GM23248 (cell line): ENCODE results near the gene WNT8A. TPM values are rescaled to one million over a fixed set of nuclear protein-coding genes. Genes with fewer than 3 reads are reported as not detected.

Experiments used
- DNase-seq: peaks from one replicate; pipeline ENCODE4 v3.0.0-alpha.2; 2015
- H2AFZ ChIP-seq: fragments of 200-600 bp; sonication (generic); 2 replicates; pipeline ENCODE4 v1.6.1; 2016; ENCODE audit warnings: antibody characterized with exemption
- H3F3A ChIP-seq: fragments of 200-600 bp; sonication (generic); 2 replicates; pipeline ENCODE4 v1.6.1; 2016; ENCODE audit warnings: mild to moderate bottlenecking, antibody characterized with exemption, mixed run types; ENCODE audit not compliant: insufficient read depth
- H3K27ac ChIP-seq: fragments of 200-600 bp; sonication (generic); 2 replicates; pipeline ENCODE4 v1.5.1; 2016; ENCODE audit warnings: mild to moderate bottlenecking
- H3K27me3 ChIP-seq: fragments of 200-600 bp; sonication (generic); replicated peaks from 2 replicates; pipeline ENCODE4 v1.6.1; 2016; ENCODE audit warnings: mild to moderate bottlenecking; ENCODE audit not compliant: insufficient read depth
- H3K36me3 ChIP-seq: fragments of 200-600 bp; sonication (generic); 2 replicates; pipeline ENCODE4 v1.6.1; 2016; ENCODE audit warnings: low read depth, mild to moderate bottlenecking
- H3K4me1 ChIP-seq: fragments of 200-600 bp; sonication (generic); 2 replicates; pipeline ENCODE4 v1.6.1; 2016; ENCODE audit warnings: mild to moderate bottlenecking; ENCODE audit not compliant: insufficient read depth
- H3K4me2 ChIP-seq: fragments of 200-600 bp; sonication (generic); one replicate; pipeline ENCODE4 v1.6.1; 2016; ENCODE audit warnings: mild to moderate bottlenecking; ENCODE audit not compliant: unreplicated experiment
- H3K4me3 ChIP-seq: fragments of 200-600 bp; sonication (generic); 2 replicates; pipeline ENCODE4 v1.5.1; 2016; ENCODE audit warnings: mild to moderate bottlenecking
- H3K79me2 ChIP-seq: fragments of 200-600 bp; sonication (generic); 2 replicates; pipeline ENCODE4 v1.6.1; 2016; ENCODE audit warnings: mild to moderate bottlenecking; ENCODE audit not compliant: insufficient read depth
- H3K9ac ChIP-seq: fragments of 200-600 bp; sonication (generic); 2 replicates; pipeline ENCODE4 v1.6.1; 2016; ENCODE audit warnings: mild to moderate bottlenecking
- H3K9me2 ChIP-seq: fragments of 200-600 bp; sonication (generic); 2 replicates; pipeline ENCODE4 v1.6.1; 2016; ENCODE audit warnings: mixed run types, mild to moderate bottlenecking, moderate library complexity; ENCODE audit not compliant: insufficient read depth
- H3K9me3 ChIP-seq: fragments of 200-600 bp; sonication (generic); one replicate; pipeline ENCODE4 v1.6.1; 2017; ENCODE audit warnings: low read depth
- H4K20me1 ChIP-seq: fragments of 200-600 bp; sonication (generic); 2 replicates; pipeline ENCODE4 v1.6.0; 2016; ENCODE audit not compliant: insufficient read depth
- EZH2 ChIP-seq: fragments of 200-600 bp; sonication (generic); IDR thresholded peaks from 2 replicates; pipeline ENCODE4 v1.6.1; 2018; ENCODE audit warnings: antibody characterized with exemption, mild to moderate bottlenecking; ENCODE audit not compliant: insufficient read depth, poor library complexity, severe bottlenecking
- EZH2phosphoT487 ChIP-seq: fragments of 200-600 bp; sonication (generic); IDR thresholded peaks from 2 replicates; pipeline ENCODE4 v1.6.1; 2018; ENCODE audit warnings: antibody characterized with exemption, moderate library complexity, mild to moderate bottlenecking, low read depth; ENCODE audit not compliant: insufficient read depth
- WGBS, 2 experiments: methylation state at CpG; one replicate each; pipeline ENCODE4 v1.1.6; 2015 to 2017; ENCODE audit warnings: low lambda C conversion rate in 2 of 2, low coverage in 1 of 2; ENCODE audit errors: missing lambda C conversion rate in 2 of 2; 5-methylcytosine and 5-hydroxymethylcytosine counted together
- in situ Hi-C: fragments of 300-500 bp; cut with MboI; formaldehyde crosslinking; loops from 2 replicates; pipeline ENCODE4 v1.15.0; 2020
- polyA plus RNA-seq: library from polyadenylated mRNA; unstranded; fragments of >200 nt; fragmentation: Nextera tagmentation; extraction: Ambion mirVana; gene quantifications from 2 replicates; pipeline ENCODE4 v1.2.1, GENCODE V29; 2016
- total RNA-seq: library from RNA; depleted of rRNA; stranded (reverse); fragments of >200 nt; shearing (Covaris generic); gene quantifications from 2 replicates; pipeline ENCODE4 v1.2.3, GENCODE V29; 2014

Gene WNT8A
- total and polyA plus RNA-seq, 2 experiments from 2014 or later: not detected

DNA sequence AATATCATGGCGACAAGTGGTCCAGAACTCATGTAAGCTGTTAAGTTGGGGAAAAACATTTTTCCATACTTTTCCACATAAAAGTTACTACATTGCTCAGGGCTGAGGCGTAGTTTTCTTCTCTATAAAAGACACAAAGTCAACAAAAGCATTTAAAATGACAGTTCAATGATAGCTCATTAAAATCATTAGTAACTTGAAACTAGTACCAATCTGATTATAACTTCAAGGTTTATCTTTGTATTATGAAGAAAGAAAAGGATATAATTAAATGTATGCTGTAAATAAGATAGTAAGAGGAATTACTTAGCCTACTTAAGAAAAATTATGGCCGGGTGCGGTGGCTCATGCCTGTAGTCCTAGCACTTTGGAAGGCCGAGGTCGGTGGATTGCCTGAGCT is 45.5 kb downstream of the WNT8A start:
- no peaks in the 10 kb centered on the region for H3K9me2 ChIP-seq
- no peaks in the 10 kb centered on the region for H3F3A ChIP-seq
- in situ Hi-C loops: no loop called here
- no peaks in the 10 kb centered on the region for H3K27me3 ChIP-seq
- no peak overlapping the region for H3K27ac ChIP-seq
- no peaks in the 10 kb centered on the region for H4K20me1 ChIP-seq
- H3K4me1 ChIP-seq: no peaks in the 10 kb centered on the region
- H3K9ac ChIP-seq: no peak overlapping the region
- H3K9me3 ChIP-seq: no peaks in the 10 kb centered on the region
- 89 to 90% methylated on average over 6 of the region's 6 CpGs for WGBS, 2 experiments
- no peak for DNase-seq
- no peaks in the 10 kb centered on the region for H3K36me3 ChIP-seq
- H3K4me3 ChIP-seq: no peak overlapping the region
- H3K79me2 ChIP-seq: no peaks in the 10 kb centered on the region
- H3K4me2 ChIP-seq: no peak overlapping the region
- H2AFZ ChIP-seq: no peak overlapping the region
- TF ChIP-seq EZH2phosphoT487 (no peak), EZH2 (no peak)

GRCh38 chr5:138132543-138132942 is 48.7 kb downstream of the WNT8A start:
- TF ChIP-seq EZH2: no peak
- Histone ChIP-seq H3K4me1 (no peaks in the 10 kb centered on the region), H3K79me2 (no peaks in the 10 kb centered on the region), H3K27ac (no peak overlapping the region), H3K9me2 (no peaks in the 10 kb centered on the region), H3F3A (no peaks in the 10 kb centered on the region), H4K20me1 (no peaks in the 10 kb centered on the region), H3K9me3 (no peaks in the 10 kb centered on the region), H3K9ac (0 out of 2 replicates have a peak overlapping the region, but pooled peaks have one; percentile 46), H3K36me3 (no peaks in the 10 kb centered on the region), H3K27me3 (no peaks in the 10 kb centered on the region), H2AFZ (peak overlapping the region; percentile 93), H3K4me2 (peak overlapping the region; percentile 81), H3K4me3 (peak overlapping the region; percentile 81)
- in situ Hi-C loops: no loop called here
- no peak for DNase-seq
- WGBS, 2 experiments: 89 to 90% methylated on average over 7 of the region's 7 CpGs

DNA sequence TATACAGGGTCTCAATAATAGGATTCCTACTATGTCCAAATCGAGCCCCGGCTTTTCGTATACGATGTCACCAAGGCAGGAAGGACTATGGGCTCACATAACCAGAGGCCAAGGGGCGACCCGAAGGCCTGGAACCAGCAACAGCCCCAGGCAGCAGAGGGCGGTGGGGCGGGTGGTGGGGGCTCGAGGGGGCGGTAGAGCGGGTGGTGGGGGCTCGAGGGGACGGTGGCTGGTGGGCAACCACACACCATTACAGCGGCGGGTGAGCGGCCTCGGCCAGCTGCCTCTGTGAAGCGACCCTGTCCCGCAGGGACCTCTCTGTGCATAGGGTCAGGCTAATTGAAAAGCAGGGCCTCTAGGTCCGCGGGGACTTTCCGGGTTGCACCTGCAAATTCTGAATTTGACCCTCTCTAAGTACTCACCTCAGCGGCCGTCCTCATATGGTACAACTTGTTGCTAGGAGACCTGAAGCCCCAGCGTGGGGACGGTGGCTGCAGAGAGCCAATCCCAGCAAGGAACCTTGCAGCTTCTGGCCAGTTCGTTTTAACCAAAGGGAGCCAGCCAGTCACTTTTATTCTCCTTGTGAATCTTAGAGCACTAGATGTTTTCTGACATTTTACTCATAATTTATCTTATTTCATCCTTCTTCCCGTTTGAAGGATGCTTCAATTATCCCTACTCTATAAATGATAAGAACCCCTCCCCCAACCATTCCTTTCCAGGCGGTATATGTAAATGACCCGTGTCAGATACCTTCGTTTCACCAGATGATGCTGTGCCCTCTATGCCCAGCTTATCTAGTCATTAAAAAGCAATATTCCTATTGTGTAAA is 55.3 kb downstream of the WNT8A start, which contains the start of gene NME5:
NME5 (minus strand) TSS at position 480 of the 832 bp plus-strand sequence. CDS start 648 bp downstream, outside the sequence.
- Histone ChIP-seq H4K20me1 (no peaks in the 10 kb centered on the region), H2AFZ (no peak within 1 kb of the TSS), H3K9me3 (no peaks in the 10 kb centered on the region), H3K27me3 (no peaks in the 10 kb centered on the region), H3K27ac (no peak within 1 kb of the TSS), H3K9ac (no peak within 1 kb of the TSS), H3K4me3 (no peak within 1 kb of the TSS), H3K36me3 (no peaks in the 10 kb centered on the region), H3K4me2 (no peak within 1 kb of the TSS), H3K4me1 (no peaks in the 10 kb centered on the region), H3K9me2 (no peaks in the 10 kb centered on the region), H3F3A (no peaks in the 10 kb centered on the region), H3K79me2 (no peaks in the 10 kb centered on the region)
- DNase-seq: no peak
- in situ Hi-C loops: no loop called here
- WGBS, 2 experiments: 39 to 40% methylated on average over 31 of the region's 31 CpGs
- no peak for TF ChIP-seq EZH2
- no peak for TF ChIP-seq EZH2phosphoT487

GRCh38 chr5:138139781-138140090 is 55.9 kb downstream of the WNT8A start:
- H3K36me3 ChIP-seq: no peaks in the 10 kb centered on the region
- H3K4me3 ChIP-seq: no peak overlapping the region
- TF ChIP-seq EZH2phosphoT487: no peak
- TF ChIP-seq EZH2: no peak
- H3F3A ChIP-seq: no peaks in the 10 kb centered on the region
- in situ Hi-C loops: no loop called here
- no peak overlapping the region for H2AFZ ChIP-seq
- H3K79me2 ChIP-seq: no peaks in the 10 kb centered on the region
- DNase-seq: no peak
- H3K9ac ChIP-seq: no peak overlapping the region
- no peaks in the 10 kb centered on the region for H4K20me1 ChIP-seq
- H3K27me3 ChIP-seq: no peaks in the 10 kb centered on the region
- no peaks in the 10 kb centered on the region for H3K9me2 ChIP-seq
- no peaks in the 10 kb centered on the region for H3K9me3 ChIP-seq
- 47 to 51% methylated on average over 3 of the region's 3 CpGs for WGBS, 2 experiments
- H3K4me2 ChIP-seq: no peak overlapping the region
- no peak overlapping the region for H3K27ac ChIP-seq
- H3K4me1 ChIP-seq: no peaks in the 10 kb centered on the region
